Hematopoietic multipotent progenitor cell treated with erythropoietin and hydrocortisone succinate and interleukin-3 and kit ligand, for 15 days (in vitro differentiated cells): ENCODE data around the gene SHH.
"Not testable (repeated sequence)": the region's sequence is repeated elsewhere in the genome, so short reads cannot be mapped to it uniquely, and the experiment has no call there.

Source experiments
- DNase-seq: peaks from one replicate; pipeline ENCODE4 v3.0.0-alpha.2; 2015; ENCODE audit warnings: low spot score

Gene SHH

DNA sequence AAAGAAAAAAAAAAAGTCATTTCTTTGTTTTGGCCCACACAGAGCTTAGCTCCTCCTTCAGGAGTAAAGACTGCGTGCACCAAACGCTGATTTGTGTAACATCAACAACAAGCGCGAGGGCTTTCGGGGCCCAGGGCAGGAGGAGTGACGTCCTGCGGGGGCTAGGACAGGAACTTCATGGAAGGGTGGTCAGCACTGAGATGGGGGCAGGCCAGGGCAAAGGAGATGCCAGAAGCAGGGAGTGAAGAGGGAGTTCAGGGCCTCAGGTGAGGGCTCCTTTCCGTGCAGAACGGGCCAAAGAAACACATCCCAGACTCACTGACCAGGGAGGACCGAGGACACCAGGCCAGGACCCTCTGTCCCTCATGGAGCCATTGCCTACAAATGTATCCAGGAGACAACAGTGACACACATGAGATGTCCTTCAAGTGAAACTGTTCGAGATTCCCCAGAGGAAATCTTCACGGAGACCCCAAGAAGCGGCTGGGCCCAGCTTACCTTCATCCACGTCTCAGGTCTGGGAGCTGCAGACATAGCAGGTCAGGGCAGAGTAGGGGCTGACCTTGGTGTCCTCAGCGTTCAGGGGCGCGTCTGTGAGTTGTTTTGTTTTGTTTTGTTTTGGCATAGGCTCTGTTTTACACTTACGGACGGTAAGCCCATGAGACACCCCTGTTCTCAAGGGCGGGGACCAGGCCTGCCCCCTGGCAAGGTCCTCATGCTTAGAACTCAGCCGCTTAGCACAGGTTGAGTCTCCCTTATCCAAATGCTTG, 30.4 kb upstream of the SHH start:
- DNase-seq, result no peak

GRCh38 chr7:155840909-155841308, 28.6 kb upstream of the SHH start:
- DNase-seq, result no peak

DNA sequence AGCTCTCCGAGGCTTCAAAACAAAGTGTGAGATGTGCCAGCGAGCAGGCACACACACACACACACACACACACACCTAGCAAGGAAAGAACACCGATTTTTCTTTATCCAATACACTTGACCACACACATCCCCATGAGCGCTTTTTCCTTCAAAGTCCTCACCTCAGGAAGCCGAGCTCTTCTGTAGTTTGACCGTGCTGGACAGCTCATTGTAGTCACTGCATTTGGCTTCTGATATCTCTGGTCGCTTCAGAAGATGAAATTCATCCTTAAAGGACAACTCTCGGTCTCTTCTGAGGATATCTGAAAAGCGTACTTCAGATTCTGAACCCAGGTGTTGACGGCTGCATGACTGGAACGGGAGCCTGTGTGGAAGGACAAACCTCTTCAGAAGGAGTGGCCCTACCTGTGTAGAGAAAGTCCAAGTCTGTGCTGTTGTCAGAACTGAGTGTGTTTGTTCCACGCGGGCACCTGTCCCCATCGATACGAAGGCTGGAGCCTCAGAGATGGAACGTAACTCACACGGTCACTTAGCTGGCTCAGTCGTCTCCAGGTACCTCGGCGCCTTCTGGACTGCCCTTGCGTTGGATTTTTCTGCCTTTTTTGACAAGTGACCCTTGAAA, 28.1 kb upstream of the SHH start:
- DNase-seq, result no peak

GRCh38 chr7:155839461-155839860, 27.2 kb upstream of the SHH start:
- DNase-seq, result no peak

DNA sequence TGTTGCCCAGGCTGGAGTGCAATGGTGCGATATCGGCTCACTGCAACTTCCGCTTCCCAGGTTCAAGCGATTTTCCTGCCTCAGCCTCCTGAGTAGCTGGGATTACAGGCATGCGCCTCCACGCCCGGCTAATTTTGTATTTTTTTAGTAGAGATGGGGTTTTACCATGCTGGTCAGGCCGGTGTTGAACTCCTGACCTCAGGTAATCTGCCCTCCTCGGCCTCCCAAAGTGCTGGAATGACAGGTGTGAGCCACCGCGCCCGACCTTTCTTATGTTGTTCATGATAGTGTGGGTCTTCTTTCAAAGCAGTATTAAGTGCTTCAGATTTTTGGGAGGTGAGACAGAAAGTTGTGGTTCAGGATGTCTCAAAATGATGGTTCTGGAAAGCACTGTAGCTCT, 26.0 kb upstream of the SHH start:
- not testable (repeated sequence) for DNase-seq

- DNase-seq, result no peak
Observed at GRCh38 chr7:155837126-155837479, 24.8 kb upstream of the SHH start.

DNA sequence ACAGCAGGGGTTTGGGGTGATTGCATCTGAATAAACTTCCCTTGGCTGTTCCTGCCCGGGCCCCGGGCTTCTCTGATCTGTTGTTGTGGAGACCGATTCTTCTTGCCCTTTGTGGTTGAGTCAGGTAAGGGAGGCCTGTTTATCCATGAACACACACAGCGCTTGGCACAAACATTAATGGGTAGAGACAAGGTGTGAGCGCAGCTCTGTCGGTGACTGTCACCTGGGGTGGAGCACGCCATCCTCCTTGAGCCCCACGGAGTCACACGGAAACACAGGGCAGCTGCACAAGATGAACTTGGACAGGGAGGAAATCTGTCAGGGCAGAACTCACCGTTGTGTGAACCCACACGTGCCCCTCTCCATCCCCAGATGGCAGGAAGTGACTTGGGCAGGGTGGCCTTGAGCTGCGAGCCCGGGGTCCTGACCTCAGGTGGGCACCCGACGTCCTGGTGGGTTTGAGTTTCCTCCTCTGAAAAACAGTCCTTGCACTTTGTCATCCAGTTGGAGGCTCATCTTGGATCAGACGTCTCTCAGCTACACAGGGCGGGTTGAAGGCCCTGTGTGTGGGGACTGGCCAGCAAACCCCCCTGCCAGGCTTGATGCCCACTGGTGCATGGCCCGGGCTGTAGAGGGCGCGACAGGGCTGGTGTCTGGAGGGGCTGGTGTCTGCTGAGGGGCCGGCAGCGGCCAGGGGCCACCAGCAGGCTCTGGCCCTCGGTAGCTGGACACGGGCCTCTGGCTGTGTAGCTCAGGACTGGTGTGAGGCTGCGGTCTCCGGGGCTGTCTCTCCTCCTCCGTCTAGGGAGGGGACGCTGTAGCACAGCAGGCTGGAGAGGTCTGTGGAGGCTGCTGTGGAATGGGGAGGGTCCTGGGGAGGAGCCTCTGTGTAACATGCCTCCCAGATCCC, 24.2 kb upstream of the SHH start:
- no peak for DNase-seq

- no peak for DNase-seq
Observed at GRCh38 chr7:155835446-155836215, 23.4 kb upstream of the SHH start.

DNA sequence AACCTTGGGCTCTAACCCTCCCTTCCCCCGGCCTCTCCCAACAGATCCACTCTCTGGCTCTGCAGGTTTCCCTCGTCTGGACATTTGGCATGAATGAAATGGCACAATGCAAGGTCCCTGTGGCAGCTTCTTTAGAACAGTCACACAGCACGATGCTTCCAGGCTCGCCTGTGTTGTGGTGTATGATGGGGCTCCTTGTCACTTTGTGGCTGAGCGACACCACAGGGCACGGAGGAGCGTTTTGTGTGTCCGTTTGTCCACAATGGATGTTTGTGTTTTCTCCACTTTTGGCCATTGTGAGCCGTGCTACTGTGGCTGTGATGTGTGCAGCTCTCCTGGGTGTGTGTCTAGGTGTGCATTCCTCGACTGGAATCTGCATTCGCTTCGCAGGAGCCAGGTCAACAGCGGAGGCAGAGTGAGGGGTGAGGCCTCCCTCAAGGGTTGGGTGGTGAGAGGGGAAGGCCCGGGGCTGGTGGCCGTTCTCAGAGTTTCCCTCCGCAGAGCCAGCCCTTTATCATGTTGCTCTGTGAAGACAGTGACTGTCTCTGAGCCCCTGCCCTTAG, 22.3 kb upstream of the SHH start:
- no peak for DNase-seq

- DNase-seq, result no peak
Observed at GRCh38 chr7:155833651-155834050, 21.4 kb upstream of the SHH start.

- DNase-seq, result no peak
Observed at GRCh38 chr7:155832581-155832981, 20.3 kb upstream of the SHH start.

- DNase-seq, result no peak
Observed at GRCh38 chr7:155831807-155832524, 19.7 kb upstream of the SHH start.

DNA sequence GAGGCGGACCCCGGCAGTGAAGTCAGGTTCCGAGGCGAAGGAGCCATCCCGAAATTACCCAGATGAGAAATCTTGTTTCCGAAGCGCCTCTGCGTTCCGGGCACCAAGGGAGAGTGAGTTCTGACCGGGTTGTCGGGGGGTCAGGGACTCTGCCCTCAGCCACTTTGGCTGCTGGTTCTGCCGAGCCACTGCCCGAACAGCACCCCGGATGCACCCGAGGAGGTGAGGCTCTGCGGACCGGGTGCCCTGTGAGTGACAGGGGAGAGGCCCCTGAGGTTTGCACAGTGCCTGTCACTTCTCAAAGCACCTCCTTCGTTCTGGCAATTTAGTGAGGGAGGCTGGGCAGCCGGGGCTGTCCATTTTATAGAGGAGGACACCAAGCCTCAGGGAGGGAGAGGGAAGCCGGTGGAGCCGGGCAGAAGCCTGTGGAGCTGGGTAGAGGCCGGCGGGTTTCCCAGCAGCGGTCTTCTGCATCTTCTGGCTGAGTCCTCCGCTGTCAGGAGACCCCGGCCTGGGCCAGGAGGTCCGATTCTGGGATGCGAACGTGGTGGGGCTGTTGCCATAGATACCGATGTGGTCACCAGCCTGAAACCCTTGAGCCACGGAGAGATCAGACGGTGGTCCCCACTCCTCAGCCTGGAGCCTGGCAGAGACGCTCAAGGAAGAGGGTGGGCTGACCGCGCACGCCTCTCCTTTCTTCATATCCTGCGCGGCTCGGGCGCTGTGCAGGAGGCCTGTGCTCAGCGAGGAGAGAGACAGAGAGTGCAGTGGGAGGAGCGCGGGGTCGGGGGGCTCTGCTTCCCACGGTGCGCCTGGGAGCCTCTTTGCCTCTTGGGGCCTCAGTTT, 18.9 kb upstream of the SHH start:
- DNase-seq, result no peak

DNA sequence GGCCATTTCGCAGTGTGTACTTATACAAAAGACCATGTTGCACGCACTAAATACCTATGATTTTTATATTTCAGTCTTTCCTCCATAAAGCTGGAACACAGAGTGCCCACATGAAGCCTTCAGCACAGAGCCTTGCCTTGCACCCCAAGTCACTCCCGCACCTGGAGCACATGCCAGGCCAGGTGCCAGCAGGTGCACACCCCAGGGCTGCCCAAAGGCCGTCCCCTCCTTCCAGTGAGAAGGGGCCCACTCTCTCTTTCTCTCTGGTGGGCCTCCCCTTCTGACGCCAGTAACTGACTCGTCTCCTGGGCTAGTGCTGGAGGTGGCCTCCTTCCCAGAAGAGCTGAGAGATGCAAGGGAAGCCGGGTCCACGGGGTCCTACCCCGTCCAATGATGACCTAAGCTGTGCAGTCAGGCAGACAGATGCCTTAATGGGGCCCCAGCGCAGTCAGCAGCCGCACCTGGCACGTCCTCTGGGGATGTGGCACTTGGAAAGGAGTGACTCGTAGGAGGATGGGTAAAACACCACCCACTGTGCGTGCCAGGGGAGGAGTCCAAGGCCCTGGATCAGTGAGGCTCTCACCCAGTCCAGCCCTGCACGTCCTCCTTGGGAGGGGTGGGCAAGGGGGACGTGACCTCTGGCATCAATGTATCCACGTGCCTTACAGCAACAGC, 17.7 kb upstream of the SHH start:
- no peak for DNase-seq

DNA sequence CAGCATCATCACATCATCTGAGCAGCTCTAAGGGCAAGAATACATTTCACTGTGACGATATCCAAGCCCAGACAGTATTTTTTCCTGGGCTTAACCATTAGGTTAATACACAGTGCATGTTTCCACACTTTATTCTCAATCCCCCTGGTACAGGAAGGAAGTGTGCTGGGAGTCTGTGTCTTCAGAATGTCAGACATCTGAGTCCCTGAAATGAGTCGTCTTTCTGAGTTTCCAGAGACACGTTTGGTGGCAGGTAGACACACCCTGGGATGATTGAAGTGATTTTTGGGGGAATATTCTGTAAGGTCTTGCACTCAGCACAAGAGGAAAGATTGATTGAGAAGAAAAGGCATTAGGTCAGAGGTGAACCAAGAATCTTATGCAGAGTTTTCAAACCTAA, 13.1 kb upstream of the SHH start:
- no peak for DNase-seq

GRCh38 chr7:155824227-155824886, 12.1 kb upstream of the SHH start:
- no peak for DNase-seq

DNA sequence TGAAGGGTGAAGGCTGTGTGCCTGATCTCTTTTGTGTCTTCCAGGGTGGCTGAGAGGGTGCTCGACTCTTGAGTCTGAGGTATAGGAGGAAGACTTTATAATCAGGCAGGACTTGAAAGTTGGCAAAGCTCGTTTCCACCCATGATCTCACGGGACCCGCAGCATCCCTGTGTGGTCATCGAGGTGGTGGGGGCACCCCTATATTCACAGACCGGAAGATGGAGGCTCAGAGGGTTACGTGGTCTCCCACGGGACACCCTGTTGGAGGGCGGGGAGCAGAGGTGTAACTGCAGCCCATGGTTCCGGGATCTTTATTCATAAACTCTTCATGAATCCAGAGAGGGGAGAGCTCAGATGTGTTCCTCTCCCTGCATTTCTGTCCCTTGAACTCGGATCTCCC, 9.6 kb upstream of the SHH start:
- no peak for DNase-seq

GRCh38 chr7:155820788-155821187, 8.5 kb upstream of the SHH start:
- DNase-seq, result no peak

DNA sequence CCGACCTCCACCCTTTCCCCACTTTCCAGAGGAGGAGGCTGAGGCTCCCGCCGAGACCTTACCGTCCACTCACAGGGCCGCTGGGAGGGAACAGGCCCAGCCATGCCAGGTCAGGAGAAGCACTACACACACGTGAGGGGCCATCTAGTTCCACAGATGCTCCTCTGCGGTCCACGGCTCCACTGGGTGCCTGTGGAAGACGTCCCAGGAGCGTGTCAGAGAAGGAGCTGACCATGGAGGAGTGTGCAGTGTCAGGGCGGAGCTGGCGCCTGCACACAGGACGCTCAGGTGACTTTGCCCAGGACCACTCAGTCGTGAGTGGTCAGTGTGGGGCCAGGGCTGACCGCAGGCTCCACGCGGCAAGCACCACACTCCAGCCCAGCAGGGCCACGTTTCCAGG, 8.0 kb upstream of the SHH start:
- DNase-seq, result no peak
